ENCODE data around the gene SNX13. TPM values are rescaled to one million over a fixed set of nuclear protein-coding genes. Genes with fewer than 3 reads are reported as not detected.

The SNX13 gene
- total and polyA plus RNA-seq, 9 of the 15 experiments (the other 6 are each of a cell fraction or from before 2014, with no cell fraction given), result 5.6 to 33.2 (median 25.4) TPM

- peak; percentile 36; the same call in 1 of the 2 replicates for TF ChIP-seq ATF3 (IDR thresholded peaks at IDR 0.05)
- TF ChIP-seq ATF3 (CRISPR knock-in tag; conservative IDR thresholded peaks at IDR 0.05), result no peak
Measured at GRCh38 chr7:17989546-17989945, 49.3 kb upstream of the SNX13 start (continued).

GRCh38 chr7:17988858-17989257 lies 48.6 kb upstream of the SNX13 start:
- FAIRE-seq (no peak), ATAC-seq (peak; percentile 51), DNase-seq (ENCODE audit: extremely low read depth in 1 of 4, low spot score in 3 of 4) (peak in 1 of 4 experiments; percentile 11)
- Histone ChIP-seq H3K27me3 (ENCODE audit: control insufficient read depth in 2 of 2, insufficient read depth in 2 of 2, low read length in 2 of 2) (no peaks in the 10 kb centered on the region), H3K9me3 (replicated peaks; ENCODE audit: control insufficient read depth, insufficient read depth, low read depth, low read length) (no peaks in the 10 kb centered on the region), H4K20me1 (replicated peaks; ENCODE audit: control insufficient read depth, insufficient read depth, low read length) (no peaks in the 10 kb centered on the region), H3K4me2 (ENCODE audit: insufficient read depth, low read length) (0 out of 2 replicates have a peak overlapping the region, but pooled peaks have one; percentile 19), H3K36me3 (ENCODE audit: control insufficient read depth, insufficient read depth, low read length) (no peaks in the 10 kb centered on the region), H3K4me3 (no peak overlapping the region), H3K27ac (ENCODE audit: extremely low read depth, low read depth, low read length) (no peak overlapping the region), H3K79me2 (ENCODE audit: control insufficient read depth, insufficient read depth, low read length) (no peaks in the 10 kb centered on the region), H3K4me1 (replicated peaks in 1 of 2; ENCODE audit: control insufficient read depth in 2 of 2, insufficient read depth in 2 of 2, low read length in 2 of 2) (0 out of 5 replicates have a peak, but pooled peaks cover 0 to 4% of the 10 kb centered on the region in 2 experiments), H2AFZ (ENCODE audit: low read depth, low read length) (peak overlapping the region; percentile 64), H3K9ac (ENCODE audit: insufficient read depth in 1 of 2, low read depth in 2 of 2, low read length in 2 of 2) (no peak overlapping the region), H3K9me1 (ENCODE audit: control insufficient read depth, insufficient read depth, low read length) (no peaks in the 10 kb centered on the region)
- in situ Hi-C loops (cut with MboI) (no loop called here), intact Hi-C loops (cut with micrococcal nuclease) (no loop called here)
- no TSS peak for BruUV-seq (replicated peaks)
- WGBS (ENCODE audit: insufficient coverage, low coverage, missing lambda C conversion rate), result 18% methylated on average over 6 of the region's 6 CpGs
- CTCF ChIA-PET (ENCODE audit: low intra/inter-chr PET ratio), result no interaction called here
- POLR2A ChIA-PET, result no interaction called here
- TF ChIP-seq ZNF766 (CRISPR knock-in tag; conservative IDR thresholded peaks at IDR 0.05), result no peak
- TF ChIP-seq MTA2 (IDR thresholded peaks at IDR 0.05; ENCODE audit: low read depth), result no peak
- no peak for TF ChIP-seq NEUROD1 (IDR thresholded peaks at IDR 0.05; ENCODE audit: borderline replicate concordance, low read depth, low read length, partially characterized antibody)
- no peak for TF ChIP-seq ZNF407 (IDR thresholded peaks at IDR 0.05; ENCODE audit: low read depth)
- TF ChIP-seq ZNF830 (CRISPR knock-in tag; IDR thresholded peaks at IDR 0.05), result no peak
- no peak for TF ChIP-seq HEY1 (CRISPR knock-in tag; IDR thresholded peaks at IDR 0.05; ENCODE audit: borderline replicate concordance)
- no peak for TF ChIP-seq HINFP (tag; conservative IDR thresholded peaks at IDR 0.05; ENCODE audit: low read depth)
- no peak for TF ChIP-seq SMAD4 (CRISPR knock-in tag; conservative IDR thresholded peaks at IDR 0.05)
- no peak for TF ChIP-seq DIDO1 (tag; IDR thresholded peaks at IDR 0.05; ENCODE audit: low read depth)

Measured in K562 (cell line).